GM23248 (cell line): Measurements from ENCODE around the gene FLT3.

Source experiments
- EZH2 ChIP-seq: fragments of 200-600 bp; sonication (generic); IDR thresholded peaks from 2 replicates; pipeline ENCODE4 v1.6.1; 2018; ENCODE audit warnings: antibody characterized with exemption, mild to moderate bottlenecking; ENCODE audit not compliant: insufficient read depth, poor library complexity, severe bottlenecking
- EZH2phosphoT487 ChIP-seq: fragments of 200-600 bp; sonication (generic); IDR thresholded peaks from 2 replicates; pipeline ENCODE4 v1.6.1; 2018; ENCODE audit warnings: antibody characterized with exemption, moderate library complexity, mild to moderate bottlenecking, low read depth; ENCODE audit not compliant: insufficient read depth

DNA sequence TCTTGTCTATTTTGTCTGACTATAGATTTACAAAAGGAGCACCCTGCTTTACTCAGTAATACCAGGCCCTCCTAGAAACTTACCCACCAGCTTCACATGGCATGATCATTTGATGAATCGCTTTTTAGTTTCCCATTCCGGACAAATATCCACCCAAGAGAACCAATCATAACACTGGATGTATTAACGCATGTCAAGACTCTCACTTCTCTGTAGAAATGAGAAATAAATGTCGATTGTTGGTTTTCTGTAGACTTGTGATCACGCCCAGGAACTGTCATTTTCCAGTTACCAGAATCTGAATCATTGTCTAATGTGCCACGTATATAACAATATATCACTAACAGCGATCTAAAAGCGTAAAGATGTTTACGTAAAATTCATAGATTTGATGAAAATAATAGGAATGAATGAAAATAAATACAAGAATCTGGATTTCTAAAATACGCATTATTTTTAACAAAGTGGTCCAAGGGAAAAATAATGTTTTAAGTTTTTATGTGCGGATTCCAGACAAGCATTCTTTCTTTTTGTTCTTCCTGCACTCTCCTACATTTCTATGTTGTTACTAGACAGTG lies 145.3 kb downstream of the FLT3 start:
- TF ChIP-seq EZH2 (no peak), EZH2phosphoT487 (no peak)
